Psoas muscle (tissue), 8 donors: ENCODE measurements around the gene ASNS. TPM values are rescaled to one million over a fixed set of nuclear protein-coding genes. Genes with fewer than 3 reads are reported as not detected.

Experiments used
- ATAC-seq, 4 donors: fragments of 200-7000 bp; cut with Tn5 transposase; one replicate each; pipeline ENCODE4 v1.9.1; 2020; ENCODE audit warnings: moderate library complexity in 3 of 4, mild to moderate bottlenecking in 2 of 4
- DNase-seq, 2 donors: peaks; one replicate each; pipeline ENCODE4 v3.0.0-alpha.2; 2020
- H3K27ac ChIP-seq: fragments of 200-600 bp; one replicate; pipeline ENCODE4 v1.8.0; 2022
- H3K27me3 ChIP-seq, 3 donors: fragments of 200-600 bp in 1 of 3; one replicate each; pipeline versions ENCODE4 v1.6.1 to v1.8.0; 2013 to 2022; ENCODE audit warnings: low read length in 2 of 3, mild to moderate bottlenecking in 2 of 3, moderate library complexity in 1 of 3; ENCODE audit not compliant: insufficient read depth in 3 of 3
- H3K36me3 ChIP-seq, 2 donors: fragments of 200-600 bp in 1 of 2; one replicate each; pipeline versions ENCODE4 v1.6.1 to v1.8.0; 2013 to 2022; ENCODE audit warnings: low read depth in 1 of 2, mild to moderate bottlenecking in 1 of 2, moderate library complexity in 1 of 2; ENCODE audit not compliant: insufficient read depth in 1 of 2
- H3K4me1 ChIP-seq: fragments of 200-600 bp; one replicate; pipeline ENCODE4 v1.8.0; 2022
- H3K4me3 ChIP-seq: fragments of 200-600 bp; one replicate; pipeline ENCODE4 v1.8.0; 2022; ENCODE audit warnings: mild to moderate bottlenecking
- H3K9me3 ChIP-seq: fragments of 200-600 bp; one replicate; pipeline ENCODE4 v1.8.0; 2022
- WGBS, 3 donors: extraction: QIAGEN DNeasy Blood & Tissue Kit; methylation state at CpG; one replicate each; pipeline versions ENCODE4 v1.1.6 to v1.1.7; 2013; 5-methylcytosine and 5-hydroxymethylcytosine counted together
- intact Hi-C, 2 donors: fragments of 100-400 bp; cut with DNase I; formaldehyde crosslinking; loops; one replicate each; pipeline versions ENCODE4 v1.11.0 to v1.14.2; 2022
- polyA plus RNA-seq, 3 donors: library from polyadenylated mRNA; stranded (reverse); fragments of 200-250 nt; gene quantifications; one replicate each; pipeline ENCODE4 v1.2.3, GENCODE V29; 2013
- total RNA-seq, 4 donors: library from RNA; stranded (reverse); fragmentation: NEBNext Ultra II Directional in 2 of 4; extraction: Animal tissue kit (Norgen Biotek cat#: 25700) in 2 of 4; gene quantifications; one replicate each; pipeline versions ENCODE4 v1.2.1 to v1.2.4, GENCODE V29; 2021 to 2023
- TF ChIP-seq, protein P1 (sequence below): fragments of 200-600 bp; IDR thresholded peaks from one replicate; pipeline ENCODE4 v1.8.0; 2022; ENCODE audit warnings: antibody characterized with exemption
- donor health status: healthy with polysubstance abuse.
- donor health status: DM: no; HTN: no; CAD: no; lungs with moderate emphysema.
- donor health status: Bipolar disorder and iron deficiency.
- donor health status: healthy.
- donor health status: DM: yes; HTN: yes; CAD: no.
- donor health status: DM: no; HTN: no; CAD: no.
- donor health status: DM: no; HTN: no; CAD: no.
- donor health status: DM: yes; HTN: yes; CAD: no.

ASNS gene
- total and polyA plus RNA-seq, 7 donors: 2.9 to 18.0 (median 6.8) TPM

DNA sequence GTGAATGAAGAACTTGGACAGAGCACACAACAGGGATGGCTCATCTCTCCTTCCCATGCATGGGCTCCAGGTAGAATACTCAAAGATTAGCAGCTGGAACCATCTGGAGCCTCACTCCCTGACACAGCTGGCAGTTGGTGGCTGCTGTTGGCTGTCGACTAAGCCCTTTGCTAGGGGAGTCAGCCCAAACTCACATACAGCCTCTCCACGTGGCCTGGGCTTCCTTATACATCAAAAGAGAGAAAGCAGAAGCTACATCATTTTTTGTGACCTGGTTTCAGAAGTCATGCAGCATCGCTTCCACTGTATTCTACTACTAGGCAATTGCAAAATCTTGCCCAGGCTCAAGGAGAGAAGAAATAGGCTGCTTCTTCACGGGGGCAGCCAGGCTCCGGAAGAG is 24.4 kb downstream of the ASNS start:
- Histone ChIP-seq H3K27me3 (no peaks in the 10 kb centered on the region), H3K4me3 (no peak overlapping the region), H3K9me3 (no peaks in the 10 kb centered on the region), H3K27ac (no peak overlapping the region), H3K4me1 (peaks cover 5% of the 10 kb centered on the region), H3K36me3 (peaks cover 0 to 3% of the 10 kb centered on the region in 2 donors)
- intact Hi-C loops: no loop called here
- ATAC-seq (no peak), DNase-seq (no peak)
- TF ChIP-seq, protein P1, sequence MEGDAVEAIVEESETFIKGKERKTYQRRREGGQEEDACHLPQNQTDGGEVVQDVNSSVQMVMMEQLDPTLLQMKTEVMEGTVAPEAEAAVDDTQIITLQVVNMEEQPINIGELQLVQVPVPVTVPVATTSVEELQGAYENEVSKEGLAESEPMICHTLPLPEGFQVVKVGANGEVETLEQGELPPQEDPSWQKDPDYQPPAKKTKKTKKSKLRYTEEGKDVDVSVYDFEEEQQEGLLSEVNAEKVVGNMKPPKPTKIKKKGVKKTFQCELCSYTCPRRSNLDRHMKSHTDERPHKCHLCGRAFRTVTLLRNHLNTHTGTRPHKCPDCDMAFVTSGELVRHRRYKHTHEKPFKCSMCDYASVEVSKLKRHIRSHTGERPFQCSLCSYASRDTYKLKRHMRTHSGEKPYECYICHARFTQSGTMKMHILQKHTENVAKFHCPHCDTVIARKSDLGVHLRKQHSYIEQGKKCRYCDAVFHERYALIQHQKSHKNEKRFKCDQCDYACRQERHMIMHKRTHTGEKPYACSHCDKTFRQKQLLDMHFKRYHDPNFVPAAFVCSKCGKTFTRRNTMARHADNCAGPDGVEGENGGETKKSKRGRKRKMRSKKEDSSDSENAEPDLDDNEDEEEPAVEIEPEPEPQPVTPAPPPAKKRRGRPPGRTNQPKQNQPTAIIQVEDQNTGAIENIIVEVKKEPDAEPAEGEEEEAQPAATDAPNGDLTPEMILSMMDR: no peak
- WGBS, 3 donors: 35 to 47% (median 43%) methylated on average over 5 of the region's 5 CpGs

DNA sequence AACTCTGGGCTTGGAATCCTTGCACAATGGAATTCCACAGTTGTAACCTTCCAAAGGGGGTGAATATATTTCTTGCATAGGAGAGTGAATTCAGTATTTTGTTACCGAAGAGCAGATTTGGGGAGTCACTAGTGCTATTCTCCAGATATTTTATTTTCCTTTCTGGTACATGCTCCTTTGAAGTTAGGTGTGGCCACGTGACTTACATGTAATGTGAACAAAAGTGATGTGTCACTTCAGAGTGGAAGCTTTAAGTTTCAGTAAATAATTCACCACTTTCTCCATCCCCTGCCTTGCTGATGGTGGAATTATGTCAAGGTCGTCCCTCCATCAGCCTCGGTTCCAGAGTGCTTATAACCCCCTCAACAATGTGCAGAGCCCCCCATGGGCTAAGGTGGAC is 25.3 kb downstream of the ASNS start:
- ATAC-seq: no peak
- Histone ChIP-seq H3K27me3 (no peaks in the 10 kb centered on the region), H3K36me3 (no peaks in the 10 kb centered on the region), H3K4me3 (no peak overlapping the region), H3K9me3 (no peaks in the 10 kb centered on the region), H3K4me1 (peaks cover 5% of the 10 kb centered on the region), H3K27ac (no peak overlapping the region)
- intact Hi-C loops: no loop called here
- TF ChIP-seq, protein P1: no peak
- WGBS, 3 donors: 63 to 75% (median 71%) methylated on average over 4 of the region's 4 CpGs
- no peak for DNase-seq

DNA sequence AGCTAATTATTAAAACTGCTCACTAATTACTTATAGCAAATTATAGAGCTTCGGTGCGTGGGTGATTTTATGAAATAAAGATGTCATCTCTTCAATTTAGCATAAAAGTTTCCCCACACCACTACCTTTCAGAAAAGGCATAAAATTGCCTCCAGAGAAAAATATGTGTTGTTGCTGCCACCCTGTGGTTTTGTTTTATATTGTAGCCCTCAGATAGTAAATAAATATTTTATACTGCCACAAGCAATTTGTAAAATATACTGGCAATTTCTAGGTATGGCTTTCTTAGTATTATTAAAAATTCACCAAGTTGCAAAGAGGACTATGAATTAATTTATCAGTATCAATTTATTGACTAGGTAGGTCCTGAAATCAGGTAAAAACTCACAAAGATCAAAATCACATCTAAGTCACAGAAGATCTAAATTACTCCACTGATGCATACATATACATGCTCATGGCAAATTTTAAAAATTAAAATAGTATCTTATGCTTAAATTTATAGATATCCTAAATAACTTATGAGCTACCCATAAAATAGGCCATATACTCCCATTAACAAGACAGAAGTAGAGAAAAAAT is 26.5 kb downstream of the ASNS start:
- TF ChIP-seq, protein P1: peak; percentile 35
- Histone ChIP-seq H3K27ac (no peak overlapping the region), H3K9me3 (no peaks in the 10 kb centered on the region), H3K36me3 (no peaks in the 10 kb centered on the region), H3K27me3 (peaks cover 0 to 10% (median 0%) of the 10 kb centered on the region in 3 donors), H3K4me3 (no peak overlapping the region), H3K4me1 (no peaks in the 10 kb centered on the region)
- WGBS, 3 donors: 38 to 45% (median 43%) methylated on average over 2 of the region's 2 CpGs
- intact Hi-C loops: no loop called here
- DNase-seq (no peak), ATAC-seq (no peak)

DNA sequence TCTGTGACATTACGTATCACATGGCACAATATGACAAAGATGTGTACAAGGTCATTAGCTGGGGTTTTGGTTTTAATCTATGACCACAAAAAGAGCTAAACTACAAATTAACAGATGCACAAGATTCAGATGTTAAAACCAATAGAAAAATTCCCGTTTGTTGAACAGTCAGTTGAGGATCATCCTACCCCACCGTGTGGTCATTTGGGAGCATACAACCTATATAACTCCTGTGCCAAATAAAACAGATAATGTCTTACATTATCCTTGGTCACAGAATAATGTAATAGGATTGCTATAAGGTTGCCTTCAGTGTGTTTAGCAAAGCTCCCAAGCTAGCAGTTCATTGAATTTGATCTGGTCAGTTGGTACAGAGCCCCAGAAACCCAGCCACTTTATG is 28.2 kb downstream of the ASNS start:
- H3K27ac ChIP-seq: no peak overlapping the region
- no peak overlapping the region for H3K4me3 ChIP-seq
- DNase-seq (no peak), ATAC-seq (no peak)
- intact Hi-C loops: no loop called here
- no peaks in the 10 kb centered on the region for H3K36me3 ChIP-seq
- H3K27me3 ChIP-seq: peaks cover 0 to 10% (median 1%) of the 10 kb centered on the region in 3 donors
- H3K9me3 ChIP-seq: no peaks in the 10 kb centered on the region
- TF ChIP-seq, protein P1: no peak
- WGBS, 3 donors: 71 to 77% (median 76%) methylated on average over 3 of the region's 3 CpGs
- no peaks in the 10 kb centered on the region for H3K4me1 ChIP-seq

DNA sequence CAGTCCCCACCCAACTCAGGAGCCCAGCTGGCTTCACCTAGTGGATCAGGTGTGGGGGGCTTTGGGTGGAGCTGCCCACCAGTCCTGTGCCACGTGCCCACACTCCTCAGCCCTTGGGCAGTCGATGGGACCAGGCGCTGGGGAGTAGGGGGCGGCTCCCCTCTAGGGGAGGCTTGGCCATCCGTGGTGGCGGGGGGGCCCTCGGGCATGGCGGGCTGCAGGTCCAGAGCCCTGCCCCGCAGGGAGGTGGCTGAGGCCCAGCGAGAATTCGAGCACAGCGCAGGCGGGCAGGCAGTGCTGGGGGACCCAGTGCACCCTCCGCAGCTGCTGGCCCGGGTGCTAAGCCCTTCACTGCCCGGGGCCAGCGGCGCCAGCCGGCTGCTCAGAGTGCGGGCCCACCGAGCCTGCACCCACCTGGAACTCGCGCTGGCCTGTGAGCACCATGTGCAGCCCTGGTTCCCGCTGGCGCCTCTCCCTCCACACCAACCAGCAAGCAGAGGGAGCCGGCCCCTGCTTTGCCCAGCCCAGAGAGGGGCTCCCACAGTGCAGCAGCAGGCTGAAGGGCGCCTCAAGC is 29.3 kb downstream of the ASNS start:
- peaks cover 0 to 10% (median 1%) of the 10 kb centered on the region in 3 donors for H3K27me3 ChIP-seq
- no peaks in the 10 kb centered on the region for H3K36me3 ChIP-seq
- no peaks in the 10 kb centered on the region for H3K4me1 ChIP-seq
- intact Hi-C loops: no loop called here
- H3K9me3 ChIP-seq: no peaks in the 10 kb centered on the region
- WGBS, 3 donors: 86 to 97% (median 95%) methylated on average over 25 to 27 of the region's 27 CpGs
- H3K4me3 ChIP-seq: no peak overlapping the region
- no peak for ATAC-seq
- DNase-seq: no peak
- H3K27ac ChIP-seq: no peak overlapping the region
- TF ChIP-seq, protein P1: no peak
